ENCODE results near the gene RNASEH2B.

Gene RNASEH2B

DNA sequence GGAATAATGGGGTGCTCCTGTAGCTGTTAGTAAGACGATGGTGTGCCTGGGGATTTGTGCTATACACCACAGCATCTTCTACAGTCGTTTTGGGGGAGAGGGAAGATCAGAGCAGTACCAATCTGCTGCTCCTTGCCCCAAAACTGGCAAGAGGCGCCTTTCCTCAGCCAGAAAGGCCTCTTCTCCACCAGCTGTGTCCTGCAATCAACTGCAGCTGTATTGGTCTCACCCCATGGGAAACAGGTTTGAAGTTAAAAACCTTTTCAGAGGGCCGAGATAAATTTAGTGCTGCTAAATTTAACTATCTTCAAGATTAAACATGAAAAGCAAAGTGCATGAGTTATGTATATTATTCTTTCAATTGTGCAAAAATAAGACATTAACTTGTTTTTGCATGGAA, 1.2 kb upstream of the RNASEH2B start:
- no peak for DNase-seq

GRCh38 chr13:50910485-50910805, 854 bp downstream of the RNASEH2B start:
- DNase-seq, result no peak

DNA sequence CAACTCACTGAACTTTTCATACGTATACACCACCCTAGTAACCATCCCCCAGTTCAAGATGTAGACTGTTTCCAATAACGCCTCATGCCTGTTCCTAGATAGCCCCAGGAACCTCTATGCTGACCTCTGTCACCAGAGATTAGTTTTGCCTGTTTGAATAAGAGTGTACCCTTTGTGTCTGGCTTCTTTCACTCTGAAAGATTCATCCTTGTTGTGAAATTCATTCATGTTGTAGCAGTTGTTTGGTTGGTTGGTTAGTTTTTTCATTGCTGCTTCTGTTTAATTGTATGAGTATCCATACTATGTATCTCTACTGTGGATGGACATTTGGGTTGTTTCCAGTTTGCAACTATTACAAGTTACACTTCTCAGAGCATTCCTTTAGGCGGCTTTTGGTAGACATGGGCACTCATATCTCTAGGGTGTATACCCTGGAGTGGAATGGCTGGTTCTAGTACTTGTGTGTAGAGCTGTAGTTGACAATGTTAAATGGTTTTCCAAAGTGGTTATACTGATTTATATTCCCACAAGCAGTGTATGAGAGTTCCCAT, 1.6 kb downstream of the RNASEH2B start:
- DNase-seq, result no peak

DNA sequence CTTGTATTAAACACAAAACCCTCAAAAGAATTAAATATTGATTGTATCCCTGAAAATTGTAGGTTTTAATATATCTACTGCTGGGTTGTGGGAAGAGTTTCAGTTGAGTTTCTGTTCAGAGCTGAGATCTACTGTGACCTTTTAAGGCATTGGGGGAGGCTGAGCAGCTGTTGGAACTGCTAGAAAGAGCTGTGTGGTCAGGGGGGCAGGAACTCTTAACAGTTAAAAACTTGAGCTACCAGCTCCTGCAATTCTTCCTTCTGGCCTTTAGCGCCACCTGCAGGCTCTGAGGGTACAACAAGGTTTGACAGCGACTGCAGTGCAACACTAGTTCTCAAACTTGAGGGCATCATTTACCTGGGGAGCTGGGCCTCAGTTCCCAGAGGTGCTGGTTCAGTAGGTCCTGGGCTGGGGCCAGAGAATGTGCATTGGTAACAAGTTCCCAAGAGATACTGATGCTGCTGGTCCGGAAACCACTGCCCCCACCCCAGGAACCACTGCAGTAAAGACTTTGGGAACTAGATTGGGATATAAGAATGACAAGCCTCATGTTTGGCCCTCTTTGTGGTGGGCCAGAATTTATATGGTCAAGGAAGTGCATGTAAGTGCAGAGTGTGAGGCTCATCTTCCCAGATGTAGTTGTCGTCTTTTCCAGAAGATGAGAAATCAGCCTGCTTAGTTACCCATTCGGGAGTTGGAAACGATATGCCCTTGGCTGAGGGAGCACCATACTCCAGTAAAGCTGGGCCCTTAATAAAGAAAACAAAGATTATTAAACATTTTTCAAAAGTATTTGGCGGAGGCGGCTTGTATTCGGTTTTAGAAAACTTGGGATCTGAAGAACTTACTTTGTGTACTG, 2.6 kb downstream of the RNASEH2B start:
- peak; percentile 95 to 96 for DNase-seq

DNA sequence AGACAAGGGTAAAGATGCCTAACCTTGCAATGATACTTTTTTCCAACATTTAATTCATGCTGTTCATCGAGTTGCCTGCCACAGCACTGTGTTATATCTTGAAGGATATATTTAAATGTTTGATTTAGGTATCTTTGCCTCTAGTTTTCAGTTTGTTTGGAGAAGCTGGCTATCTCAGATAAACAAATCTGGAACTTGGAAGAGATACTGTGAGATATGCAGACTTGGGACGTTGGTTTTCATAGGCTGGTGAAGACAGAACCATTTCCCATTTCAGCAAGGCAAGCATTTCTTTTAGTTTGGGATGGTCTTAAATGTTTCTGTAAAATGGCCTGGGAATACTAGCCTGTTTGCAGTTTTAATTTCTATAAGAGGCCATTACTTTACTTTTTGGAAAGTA, 3.3 kb downstream of the RNASEH2B start:
- no peak for DNase-seq

GRCh38 chr13:50914176-50914700, 4.6 kb downstream of the RNASEH2B start:
- DNase-seq, result no peak

DNA sequence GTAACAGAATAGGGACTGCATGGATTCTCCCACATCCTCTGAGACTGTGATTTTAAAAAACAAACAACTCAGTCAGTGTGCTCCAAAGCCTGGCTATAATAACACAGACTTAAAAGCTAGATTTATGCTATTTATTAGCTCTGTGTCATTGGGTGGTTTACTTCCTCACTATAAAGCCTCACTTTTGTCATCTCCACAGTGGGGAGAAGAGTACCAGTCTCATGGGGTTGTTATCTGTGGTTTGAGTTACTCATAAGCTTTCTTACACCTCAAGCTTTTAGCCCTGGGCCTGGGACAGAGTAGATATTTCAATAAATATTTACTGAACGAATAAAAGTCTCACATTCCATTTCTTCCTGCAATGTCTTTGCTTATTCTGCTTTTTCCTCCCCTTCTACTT, 5.3 kb downstream of the RNASEH2B start:
- no peak for DNase-seq

DNA sequence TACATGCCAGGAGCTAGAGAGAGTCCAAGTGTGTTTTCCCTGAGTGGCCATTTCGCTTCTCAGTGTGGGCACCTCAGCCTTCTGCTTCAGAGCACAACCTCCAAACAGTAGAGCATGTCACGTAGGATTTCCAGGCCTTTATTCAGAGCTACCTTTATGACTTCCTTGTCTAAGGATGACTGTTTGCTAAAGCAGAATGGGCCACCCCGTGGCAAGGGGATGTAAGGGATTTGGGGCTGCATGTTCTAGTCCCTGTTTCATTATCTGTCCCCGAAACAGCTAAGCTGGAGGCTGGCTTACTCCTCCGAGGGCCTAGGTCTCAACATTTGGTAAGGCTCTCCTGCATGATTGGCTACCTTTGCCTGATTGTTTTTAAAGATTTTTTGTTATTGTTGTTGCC, 6.0 kb downstream of the RNASEH2B start:
- DNase-seq, result no peak

DNA sequence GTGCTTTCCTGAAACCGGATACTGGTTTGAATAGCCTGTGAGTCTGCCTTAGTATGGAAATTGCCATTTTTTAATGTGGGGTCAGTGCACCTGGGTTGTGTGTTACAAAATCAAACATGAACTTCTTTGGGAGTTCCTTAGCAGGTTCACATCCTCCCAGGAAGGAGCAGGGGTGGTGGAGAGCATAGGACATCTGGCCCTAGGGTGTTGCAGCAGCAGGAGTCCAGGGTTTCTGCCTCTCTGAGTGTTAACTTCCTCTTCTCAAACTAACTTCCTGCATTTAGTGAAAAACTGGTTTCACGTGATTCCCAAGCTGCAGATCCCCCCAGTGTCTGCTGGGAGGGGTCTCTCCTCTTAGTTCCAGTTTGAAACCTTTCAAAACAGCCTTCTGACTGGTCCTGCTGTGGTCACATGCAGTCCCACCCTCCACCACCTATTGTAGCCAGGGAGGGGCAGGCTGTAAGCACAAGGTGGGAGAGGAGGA, 7.2 kb downstream of the RNASEH2B start:
- no peak for DNase-seq

- no peak for DNase-seq
These were observed 8.0 kb downstream of the RNASEH2B start for GRCh38 chr13:50917572-50917971.

GRCh38 chr13:50918567-50918966, 9.0 kb downstream of the RNASEH2B start:
- DNase-seq, result no peak

DNA sequence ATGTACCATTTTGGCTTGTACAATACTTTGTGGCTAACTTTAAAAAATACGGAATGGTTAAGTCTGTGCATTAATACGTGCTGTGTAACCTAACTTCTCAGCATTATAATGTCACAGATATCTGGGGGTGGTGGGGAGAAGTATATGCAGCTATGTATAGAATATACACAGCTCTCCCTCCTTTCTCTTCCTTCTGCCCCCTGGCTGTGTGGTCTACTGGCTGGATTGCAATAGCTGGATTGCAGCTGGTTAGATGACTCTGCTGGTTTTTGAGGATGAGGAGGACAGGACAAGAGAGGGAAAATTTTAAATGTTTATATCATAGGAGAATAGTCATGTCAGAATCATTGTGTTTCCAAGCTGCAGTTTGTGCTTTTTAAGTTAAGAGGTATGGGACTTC, 9.7 kb downstream of the RNASEH2B start:
- DNase-seq, result no peak

DNA sequence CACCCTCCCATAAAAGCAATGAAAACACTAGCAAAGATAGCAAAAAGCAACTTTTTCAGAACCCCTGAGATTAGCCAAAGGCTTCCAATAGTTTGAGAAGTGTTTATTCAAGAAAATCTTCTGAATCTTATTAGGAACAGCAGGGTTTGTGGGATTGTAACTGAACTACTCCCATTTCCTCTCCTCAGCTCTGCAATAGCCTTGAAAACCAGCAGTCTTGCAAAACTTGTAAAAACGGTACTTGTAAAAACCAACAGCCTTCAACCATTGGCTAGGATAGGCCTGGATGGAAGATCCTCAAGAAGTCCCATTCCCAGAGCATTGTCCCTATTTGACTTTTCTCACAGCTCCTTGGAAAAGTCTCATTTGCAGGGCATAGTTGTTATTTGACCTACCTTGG, 12.1 kb downstream of the RNASEH2B start:
- no peak for DNase-seq

GRCh38 chr13:50923272-50923671, 13.7 kb downstream of the RNASEH2B start:
- no peak for DNase-seq

GRCh38 chr13:50924025-50924424, 14.4 kb downstream of the RNASEH2B start:
- DNase-seq, result no peak

DNA sequence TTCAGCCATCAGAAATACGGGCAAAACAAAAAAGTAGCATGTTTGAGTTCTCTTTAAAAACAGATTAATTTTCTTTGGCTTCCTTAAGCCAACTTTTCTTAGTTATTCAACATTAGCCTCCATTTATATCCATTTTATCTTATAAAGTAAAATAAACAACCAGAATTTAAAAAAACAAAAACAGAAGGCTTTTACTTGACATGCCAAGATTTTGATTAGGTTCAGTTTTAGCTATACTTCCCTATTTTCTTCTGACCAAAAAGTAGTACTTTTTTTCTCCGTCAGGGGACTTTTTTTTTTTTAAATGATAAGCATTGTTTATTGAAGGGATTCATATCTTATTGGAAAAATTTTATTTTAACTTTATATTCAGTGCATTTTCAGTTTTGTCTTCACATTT, 18.1 kb downstream of the RNASEH2B start:
- no peak for DNase-seq

GRCh38 chr13:50928102-50928501, 18.5 kb downstream of the RNASEH2B start:
- DNase-seq, result no peak

GRCh38 chr13:50928659-50929462, 19.3 kb downstream of the RNASEH2B start:
- no peak for DNase-seq

- no peak for DNase-seq
These were observed 22.5 kb downstream of the RNASEH2B start for GRCh38 chr13:50932091-50932490.

DNA sequence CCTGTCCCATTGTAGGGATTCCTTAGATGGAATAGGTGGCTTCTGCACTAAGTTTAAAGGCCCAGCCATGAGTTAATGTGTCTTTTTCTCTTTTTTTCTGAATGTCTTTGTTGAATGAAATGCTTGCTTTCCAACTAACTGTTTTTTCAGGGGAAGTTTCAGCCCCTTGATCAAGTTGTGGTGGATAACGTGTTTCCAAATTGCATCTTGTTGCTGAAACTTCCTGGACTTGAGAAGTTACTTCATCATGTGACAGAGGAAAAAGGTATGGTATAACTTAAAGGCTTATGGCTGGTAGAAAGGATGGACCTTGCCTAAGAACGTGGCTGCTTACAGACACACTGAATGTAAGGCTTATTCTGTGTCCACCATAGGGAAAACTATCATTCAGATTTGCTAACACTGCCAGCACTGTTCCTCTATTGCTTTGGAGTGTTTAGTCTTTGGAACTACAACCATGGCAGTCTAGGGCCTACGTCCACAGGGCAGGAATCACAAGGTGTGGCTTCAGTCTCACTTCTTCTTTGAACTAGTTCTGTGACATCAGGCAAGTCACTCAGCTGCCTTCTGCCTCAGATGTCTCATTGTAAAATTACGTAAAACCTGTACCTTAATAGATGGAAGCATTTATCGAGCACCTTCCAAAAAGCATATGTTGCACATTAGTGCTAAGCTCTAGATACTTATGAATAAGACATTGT, 25.3 kb downstream of the RNASEH2B start:
- DNase-seq, result no peak

- no peak for DNase-seq
These were observed 27.1 kb downstream of the RNASEH2B start for GRCh38 chr13:50936679-50937078.

- DNase-seq, result no peak
These were observed 30.9 kb downstream of the RNASEH2B start for GRCh38 chr13:50940509-50940908.

- no peak for DNase-seq
These were observed 31.6 kb downstream of the RNASEH2B start for GRCh38 chr13:50941146-50941545.

Measured in stimulated activated CD4-positive, alpha-beta T cell treated with anti-CD3 and anti-CD28 coated beads, Interleukin-2, amount 100 ng/mL, for 24 hours (primary cell).